CD14-positive monocyte (primary cell): ENCODE results near the gene P2RY13. TPM values are rescaled to one million over a fixed set of nuclear protein-coding genes. Genes with fewer than 3 reads are reported as not detected.

ENCODE experiments used
- DNase-seq, 3 donors: peaks; one replicate each; pipeline ENCODE4 v3.0.0-alpha.2; 2011 to 2022
- H2AFZ ChIP-seq: 2 replicates; pipeline ENCODE4 v1.6.0; 2012; ENCODE audit warnings: mild to moderate bottlenecking, low read depth, low read length, inconsistent platforms; ENCODE audit not compliant: insufficient read depth, poor library complexity, severe bottlenecking
- H3K27ac ChIP-seq, 2 donors: 1 replicate in 1 of 2; 2 replicates in 1 of 2; pipeline ENCODE4 v1.5.1; 2012 to 2013; ENCODE audit warnings: low read length in 2 of 2, control low read depth in 1 of 2, inconsistent platforms in 1 of 2, low read depth in 1 of 2, mild to moderate bottlenecking in 1 of 2
- H3K27me3 ChIP-seq, 2 donors: one replicate each; pipeline versions ENCODE4 v1.6.0 to v1.6.1; 2011 to 2013; ENCODE audit warnings: low read length in 2 of 2; ENCODE audit not compliant: control insufficient read depth in 2 of 2, insufficient read depth in 2 of 2
- H3K36me3 ChIP-seq, 2 donors: replicated peaks in 1 of 2; 1 replicate in 1 of 2; 2 replicates in 1 of 2; pipeline versions ENCODE4 v1.5.1 to v1.6.1; 2012 to 2013; ENCODE audit warnings: low read length in 2 of 2, control low read depth in 1 of 2, inconsistent platforms in 1 of 2, mild to moderate bottlenecking in 1 of 2; ENCODE audit not compliant: insufficient read depth in 2 of 2, control insufficient read depth in 1 of 2
- H3K4me1 ChIP-seq, 2 donors: 1 replicate in 1 of 2; 2 replicates in 1 of 2; pipeline versions ENCODE4 v1.5.1 to v1.6.1; 2012 to 2013; ENCODE audit warnings: low read length in 2 of 2, control low read depth in 1 of 2, inconsistent platforms in 1 of 2, mild to moderate bottlenecking in 1 of 2, moderate library complexity in 1 of 2; ENCODE audit not compliant: insufficient read depth in 2 of 2, control insufficient read depth in 1 of 2
- H3K4me2 ChIP-seq: replicated peaks from 2 replicates; pipeline ENCODE3; 2012; ENCODE audit warnings: low read length, moderate library complexity, mild to moderate bottlenecking; ENCODE audit not compliant: poor library complexity, severe bottlenecking; ENCODE audit errors: extremely low read depth
- H3K4me3 ChIP-seq, 3 experiments: fragments of 200-600 bp in 1 of 3; sonication (generic) in 1 of 3; replicated peaks in 1 of 3; 1 replicate in 2 of 3; 2 replicates in 1 of 3; pipeline ENCODE4 v1.5.1; 2011 to 2013; ENCODE audit warnings: low read length in 3 of 3, mild to moderate bottlenecking in 3 of 3, control low read depth in 2 of 3, low read depth in 2 of 3, inconsistent platforms in 1 of 3, moderate library complexity in 1 of 3
- H3K79me2 ChIP-seq: 2 replicates; pipeline ENCODE4 v1.6.0; 2012; ENCODE audit warnings: mild to moderate bottlenecking, control low read depth, inconsistent platforms, low read length, moderate library complexity; ENCODE audit not compliant: insufficient read depth
- H3K9ac ChIP-seq: 2 replicates; pipeline ENCODE4 v1.6.0; 2017; ENCODE audit warnings: low read length, mild to moderate bottlenecking; ENCODE audit not compliant: insufficient read depth, poor library complexity, severe bottlenecking
- H3K9me3 ChIP-seq, 2 donors: replicated peaks in 1 of 2; 1 replicate in 1 of 2; 2 replicates in 1 of 2; pipeline versions ENCODE4 v1.5.1 to v1.6.1; 2012 to 2013; ENCODE audit warnings: low read length in 2 of 2, control low read depth in 1 of 2; ENCODE audit not compliant: control insufficient read depth in 1 of 2, insufficient read depth in 1 of 2
- H4K20me1 ChIP-seq: 2 replicates; pipeline ENCODE4 v1.6.0; 2012; ENCODE audit warnings: mild to moderate bottlenecking, low read length, control low read depth, moderate library complexity; ENCODE audit not compliant: insufficient read depth
- H3K27ac Mint-ChIP-seq, 7 donors: one replicate each; pipeline ENCODE4 v1.8.0; 2020; ENCODE audit warnings: mild to moderate bottlenecking in 7 of 7, mixed read lengths in 7 of 7, moderate library complexity in 6 of 7, inconsistent platforms in 2 of 7
- H3K27me3 Mint-ChIP-seq, 3 donors: one replicate each; pipeline ENCODE4 v1.8.0; 2021 to 2022; ENCODE audit warnings: low read depth in 3 of 3, mild to moderate bottlenecking in 3 of 3, mixed read lengths in 3 of 3, moderate library complexity in 3 of 3, inconsistent platforms in 1 of 3
- H3K36me3 Mint-ChIP-seq, 2 donors: one replicate each; pipeline ENCODE4 v1.8.0; 2020; ENCODE audit warnings: mixed read lengths in 2 of 2, inconsistent platforms in 1 of 2, mild to moderate bottlenecking in 1 of 2
- H3K4me1 Mint-ChIP-seq: one replicate; pipeline ENCODE4 v1.8.0; 2020; ENCODE audit warnings: mild to moderate bottlenecking, mixed read lengths
- H3K4me3 Mint-ChIP-seq, 2 donors: one replicate each; pipeline ENCODE4 v1.8.0; 2020; ENCODE audit warnings: mild to moderate bottlenecking in 2 of 2, mixed read lengths in 2 of 2, moderate library complexity in 1 of 2
- H3K9me3 Mint-ChIP-seq, 7 donors: one replicate each; pipeline ENCODE4 v1.8.0; 2020 to 2022; ENCODE audit warnings: mixed read lengths in 7 of 7, mild to moderate bottlenecking in 6 of 7, moderate library complexity in 6 of 7, inconsistent platforms in 2 of 7
- CTCF ChIP-seq: fragments of 200-600 bp; IDR thresholded peaks from one replicate; pipeline ENCODE4 v1.8.0; 2022; ENCODE audit warnings: antibody characterized with exemption, mild to moderate bottlenecking
- WGBS: methylation state at CpG from one replicate; pipeline ENCODE4 v1.1.5; 2013; ENCODE audit warnings: missing lambda C conversion rate; ENCODE audit not compliant: insufficient coverage; 5-methylcytosine and 5-hydroxymethylcytosine counted together
- intact Hi-C, 2 donors: fragments of 100-400 bp; cut with micrococcal nuclease; formaldehyde crosslinking; loops; one replicate each; pipeline versions ENCODE4 v1.15.0 to v1.15.1; 2023
- polyA plus RNA-seq, 3 donors: library from polyadenylated mRNA; depleted of rRNA in 1 of 3; unstranded in 2 of 3; stranded (reverse) in 1 of 3; fragments of 300-500 nt in 2 of 3; fragments of >200 nt in 1 of 3; fragmentation: Illumina TruSeq in 2 of 3; gene quantifications; 1 replicate in 2 of 3; 2 replicates in 1 of 3; pipeline ENCODE4 v1.2.3, GENCODE V29; 2012 to 2021

The P2RY13 gene
- polyA plus RNA-seq, 3 donors, result 45.6 to 144 (median 80.0) TPM

GRCh38 chr3:151307131-151307530, 22.2 kb downstream of the P2RY13 start:
- no peaks in the 10 kb centered on the region for H3K9me3 ChIP-seq
- no peak for DNase-seq
- no peaks in the 10 kb centered on the region for H4K20me1 ChIP-seq
- H3K27me3 Mint-ChIP-seq, result no peaks in the 10 kb centered on the region
- no peaks in the 10 kb centered on the region for H3K27me3 ChIP-seq
- no peaks in the 10 kb centered on the region for H3K79me2 ChIP-seq
- H3K36me3 ChIP-seq, result no peaks in the 10 kb centered on the region
- intact Hi-C loops, result no loop called here
- no peak overlapping the region for H3K27ac Mint-ChIP-seq
- H3K4me2 ChIP-seq, result no peak overlapping the region
- no peak overlapping the region for H3K27ac ChIP-seq
- H3K4me3 Mint-ChIP-seq, result no peak overlapping the region
- peaks cover 6% of the 10 kb centered on the region for H3K4me1 Mint-ChIP-seq
- TF ChIP-seq CTCF, result no peak
- no peak overlapping the region for H2AFZ ChIP-seq
- H3K36me3 Mint-ChIP-seq, result no peaks in the 10 kb centered on the region
- no peaks in the 10 kb centered on the region for H3K4me1 ChIP-seq
- H3K9me3 Mint-ChIP-seq, result no peaks in the 10 kb centered on the region
- H3K9ac ChIP-seq, result no peak overlapping the region
- no peak overlapping the region for H3K4me3 ChIP-seq

DNA sequence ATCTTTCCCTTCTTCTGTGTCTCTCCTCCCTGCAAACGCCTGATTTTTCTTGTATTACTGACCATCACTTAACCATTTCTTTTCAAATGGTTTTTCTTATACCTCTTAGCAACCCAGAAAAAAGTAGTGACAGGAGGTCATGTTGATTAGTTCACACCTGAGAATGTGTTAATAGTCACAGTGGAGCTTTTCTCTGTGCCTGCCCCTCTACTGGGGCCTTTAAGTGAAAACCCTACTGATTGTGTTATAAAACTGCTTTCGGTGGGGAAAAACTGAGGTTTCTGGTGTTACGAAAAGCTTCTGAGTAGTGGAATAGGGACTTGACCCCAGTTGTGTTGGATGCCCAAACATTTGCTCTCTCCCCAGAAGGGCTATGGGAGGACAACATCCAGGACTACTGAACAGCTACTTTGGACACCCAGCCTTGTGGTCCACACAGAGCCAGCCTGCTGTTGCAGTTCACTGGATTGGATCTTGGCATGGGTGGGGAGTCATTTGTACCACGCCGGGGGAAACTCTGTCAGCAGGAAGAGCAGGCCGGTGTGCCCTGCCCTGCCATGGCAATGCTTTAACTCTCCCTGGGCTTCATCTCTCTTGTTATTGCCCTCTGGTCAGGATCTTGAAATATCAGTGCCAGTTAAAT, 23.1 kb downstream of the P2RY13 start:
- H3K27ac ChIP-seq, result no peak overlapping the region
- H4K20me1 ChIP-seq, result no peaks in the 10 kb centered on the region
- Mint-ChIP-seq H3K27me3 (no peaks in the 10 kb centered on the region), H3K4me1 (peaks cover 12% of the 10 kb centered on the region), H3K9me3 (no peaks in the 10 kb centered on the region), H3K36me3 (no peaks in the 10 kb centered on the region), H3K27ac (no peak overlapping the region), H3K4me3 (no peak overlapping the region)
- H3K79me2 ChIP-seq, result no peaks in the 10 kb centered on the region
- H3K4me3 ChIP-seq, result no peak overlapping the region
- no peak overlapping the region for H3K4me2 ChIP-seq
- no peak for TF ChIP-seq CTCF
- intact Hi-C loops, result no loop called here
- DNase-seq, result no peak
- no peak overlapping the region for H2AFZ ChIP-seq
- H3K9ac ChIP-seq, result no peak overlapping the region
- no peaks in the 10 kb centered on the region for H3K27me3 ChIP-seq
- WGBS, result 94% methylated on average over 4 of the region's 6 CpGs
- H3K4me1 ChIP-seq, result no peaks in the 10 kb centered on the region
- no peaks in the 10 kb centered on the region for H3K9me3 ChIP-seq
- no peaks in the 10 kb centered on the region for H3K36me3 ChIP-seq
